Activated CD8-positive, alpha-beta memory T cell treated with anti-CD3 and anti-CD28 coated beads for 4 hours (primary cell): Measurements from ENCODE around the gene F8A1.
"Not testable (repeated sequence)": the region's sequence is repeated elsewhere in the genome, so short reads cannot be mapped to it uniquely, and the experiment has no call there.

ENCODE experiments used
- DNase-seq, 2 donors: peaks; one replicate each; pipeline ENCODE4 v3.0.0-alpha.2; 2020; ENCODE audit warnings: low read depth in 2 of 2

The F8A1 gene

GRCh38 chrX:154886069-154886788 is at the start of gene F8A1:
Gene F8A1, plus strand, starts transcription at chrX:154886355. Its CDS starts 20 bp downstream, at chrX:154886375.
- DNase-seq, result peak in 1 of 2 donors; percentile 1

DNA sequence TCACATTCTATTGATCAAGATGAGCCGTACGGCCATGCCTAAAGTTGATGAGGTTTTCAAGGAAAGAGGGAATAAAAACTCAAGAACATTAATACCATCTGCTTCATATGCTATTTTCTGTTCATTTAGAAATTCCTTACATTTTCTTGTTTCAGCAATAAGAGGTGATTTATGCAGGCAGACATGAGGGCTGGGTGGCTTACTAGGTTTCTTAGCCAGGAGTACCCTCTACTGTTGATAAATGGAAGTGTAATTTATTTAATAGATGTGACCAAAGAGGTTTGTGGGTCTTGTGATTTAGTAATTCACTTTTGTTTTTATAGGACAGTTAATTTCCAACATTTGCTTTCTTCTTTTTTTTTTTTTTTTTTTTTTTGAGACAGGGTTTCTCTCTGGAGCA is 45.3 kb upstream of the F8A1 start:
- DNase-seq, result no peak

DNA sequence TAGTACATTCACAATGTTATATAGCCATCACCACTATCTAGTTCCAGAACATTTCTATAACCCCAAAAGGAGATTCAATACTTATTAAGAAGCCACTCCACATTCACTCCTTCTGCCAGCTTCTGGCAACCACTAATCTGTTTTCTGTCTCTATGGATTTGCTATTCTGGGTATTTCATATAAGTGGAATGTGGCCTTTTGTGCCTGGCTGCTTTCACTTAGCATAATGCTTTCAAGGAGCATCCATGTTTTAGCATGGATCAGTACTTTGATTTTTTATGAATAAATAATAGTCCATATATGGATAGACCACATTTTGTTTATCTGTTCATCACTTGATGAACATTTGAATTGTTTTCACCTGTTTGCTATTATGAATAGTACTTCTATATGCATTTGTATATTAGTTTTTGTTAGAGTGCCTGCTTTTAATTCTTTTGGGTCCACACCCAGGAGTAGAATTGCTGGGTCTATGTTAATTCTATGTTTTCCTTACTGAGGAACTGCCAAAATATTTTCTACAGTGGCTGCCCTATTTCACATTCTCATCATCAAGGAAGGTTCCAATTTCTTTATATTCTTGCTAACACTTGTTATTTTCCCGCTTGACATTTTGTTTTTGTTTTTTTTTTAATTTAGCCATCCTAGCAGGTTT is 35.1 kb upstream of the F8A1 start:
- DNase-seq, result no peak

DNA sequence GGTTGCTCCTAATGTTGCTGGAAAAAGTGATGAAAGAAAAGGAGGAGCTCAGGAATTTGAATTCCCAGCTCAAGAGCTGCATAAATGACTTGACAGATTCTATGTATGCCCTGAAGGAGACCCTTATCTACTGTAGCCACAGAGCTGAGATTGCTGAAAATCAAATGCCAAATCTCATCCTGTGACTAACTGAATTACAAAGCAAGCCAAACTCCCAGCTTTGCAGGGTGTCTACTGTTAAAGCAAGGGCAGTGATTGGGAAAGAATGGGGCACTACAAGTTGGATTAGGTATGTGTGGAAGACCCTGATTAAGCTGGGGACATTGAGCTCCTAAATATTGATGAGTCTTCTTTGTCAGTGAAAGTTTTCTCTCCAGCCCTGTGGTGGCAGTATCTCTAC is 30.9 kb upstream of the F8A1 start:
- no peak for DNase-seq

GRCh38 chrX:154868522-154868921 is 17.6 kb upstream of the F8A1 start:
- not testable (repeated sequence) for DNase-seq

GRCh38 chrX:154873329-154873728 is 12.8 kb upstream of the F8A1 start:
- DNase-seq, result no peak

DNA sequence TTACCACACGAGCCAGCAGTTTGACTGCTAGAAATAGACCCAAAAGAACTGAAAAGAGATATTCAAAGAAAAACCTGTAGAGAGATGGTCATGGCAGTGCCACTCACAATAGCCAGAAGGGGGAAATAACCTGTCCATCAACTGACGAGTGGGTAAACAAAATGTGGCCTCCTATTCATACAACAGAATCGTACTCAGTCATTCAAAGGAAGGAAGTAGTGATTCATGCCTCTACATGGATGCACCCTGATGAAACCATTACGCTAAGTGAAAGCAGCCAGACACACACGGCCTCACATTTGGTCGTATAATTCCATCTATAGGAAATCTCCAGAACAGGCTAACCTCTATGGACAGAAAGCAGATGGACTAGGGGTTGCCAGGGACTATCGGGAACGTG is 2.1 kb upstream of the F8A1 start:
- not testable (repeated sequence) for DNase-seq

DNA sequence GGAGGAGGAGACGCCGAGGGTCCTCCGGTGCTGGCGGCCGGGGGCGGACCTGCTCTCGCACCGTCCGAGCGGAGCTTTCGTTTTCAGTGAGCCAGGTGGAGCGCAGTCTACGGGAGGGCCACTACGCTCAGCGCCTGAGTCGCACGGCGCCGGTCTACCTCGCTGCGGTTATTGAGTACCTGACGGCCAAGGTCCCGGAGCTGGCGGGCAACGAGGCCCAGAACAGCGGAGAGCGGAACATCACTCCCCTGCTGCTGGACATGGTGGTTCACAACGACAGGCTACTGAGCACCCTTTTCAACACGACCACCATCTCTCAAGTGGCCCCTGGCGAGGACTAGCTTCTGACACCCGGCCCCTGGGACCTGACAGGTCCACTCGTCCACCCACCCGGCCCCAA is 1.1 kb upstream of the F8A1 start:
- not testable (repeated sequence) for DNase-seq

DNA sequence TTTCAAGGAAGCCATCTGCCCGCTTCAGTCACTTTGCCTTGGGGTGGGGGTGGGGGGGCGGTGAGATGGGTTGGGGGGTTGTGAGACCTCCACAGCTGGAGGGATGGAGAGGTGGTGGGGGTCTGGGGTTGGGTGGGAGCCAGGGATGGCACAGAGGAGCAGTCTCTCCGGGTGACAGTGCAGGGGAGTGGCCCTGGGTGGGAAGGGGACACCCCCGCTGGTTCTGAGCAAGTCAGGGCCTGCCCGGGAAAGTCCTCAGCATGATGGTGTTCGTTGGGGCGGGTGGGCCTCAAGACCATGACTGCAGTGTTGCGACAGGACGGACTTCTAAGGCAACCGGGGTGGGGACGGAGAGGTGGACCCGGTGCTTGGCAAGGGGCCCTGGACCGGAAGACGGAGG is 606 bp upstream of the F8A1 start:
- DNase-seq, result not testable (repeated sequence)

DNA sequence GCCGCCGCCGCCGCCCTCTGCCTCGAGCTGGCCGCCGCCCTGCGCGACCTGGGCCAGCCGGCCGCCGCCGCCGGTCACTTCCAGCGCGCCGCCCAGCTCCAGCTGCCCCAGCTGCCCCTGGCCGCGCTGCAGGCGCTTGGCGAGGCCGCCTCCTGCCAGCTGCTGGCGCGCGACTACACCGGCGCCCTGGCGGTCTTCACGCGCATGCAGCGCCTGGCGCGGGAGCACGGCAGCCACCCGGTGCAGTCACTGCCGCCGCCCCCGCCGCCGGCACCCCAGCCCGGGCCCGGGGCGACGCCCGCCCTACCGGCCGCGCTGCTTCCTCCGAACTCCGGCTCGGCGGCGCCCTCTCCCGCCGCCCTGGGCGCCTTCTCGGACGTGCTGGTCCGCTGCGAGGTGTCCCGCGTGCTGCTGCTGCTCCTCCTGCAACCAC is 650 bp downstream of the F8A1 start:
- DNase-seq, result not testable (repeated sequence)

DNA sequence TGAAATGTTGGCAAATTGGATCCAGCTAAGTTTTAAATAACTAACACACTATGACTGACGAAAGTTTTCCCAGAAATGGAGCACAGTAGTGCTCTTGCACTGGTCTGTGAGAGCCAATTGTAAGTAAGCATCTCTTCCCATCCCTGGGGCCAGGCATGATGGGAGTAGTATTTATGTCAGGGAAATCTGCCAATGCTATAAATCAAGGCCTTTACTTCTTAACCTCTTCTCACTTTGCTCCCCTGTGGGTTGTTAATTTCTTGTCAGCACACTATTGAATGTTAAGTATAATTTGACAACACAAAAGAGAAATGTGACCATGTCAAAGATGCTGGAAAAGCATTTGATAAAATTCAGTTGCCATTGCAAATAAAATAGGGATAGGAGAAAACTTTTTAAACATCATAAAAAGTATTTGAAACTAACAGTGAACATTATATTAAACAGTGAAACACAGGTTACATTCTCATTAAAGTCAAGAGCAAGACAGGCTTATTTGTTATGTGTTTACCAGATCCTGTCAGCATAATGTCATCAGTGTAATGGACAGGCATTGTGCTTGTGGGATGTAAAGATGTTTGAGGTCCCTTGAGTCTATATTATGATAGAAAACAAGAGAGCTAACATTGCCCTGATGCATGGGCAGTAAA is 5.0 kb downstream of the F8A1 start:
- DNase-seq, result no peak

GRCh38 chrX:154892296-154892695 is 6.1 kb downstream of the F8A1 start:
- DNase-seq, result no peak

- no peak for DNase-seq
These were observed 14.2 kb downstream of the F8A1 start for GRCh38 chrX:154900323-154900722.

DNA sequence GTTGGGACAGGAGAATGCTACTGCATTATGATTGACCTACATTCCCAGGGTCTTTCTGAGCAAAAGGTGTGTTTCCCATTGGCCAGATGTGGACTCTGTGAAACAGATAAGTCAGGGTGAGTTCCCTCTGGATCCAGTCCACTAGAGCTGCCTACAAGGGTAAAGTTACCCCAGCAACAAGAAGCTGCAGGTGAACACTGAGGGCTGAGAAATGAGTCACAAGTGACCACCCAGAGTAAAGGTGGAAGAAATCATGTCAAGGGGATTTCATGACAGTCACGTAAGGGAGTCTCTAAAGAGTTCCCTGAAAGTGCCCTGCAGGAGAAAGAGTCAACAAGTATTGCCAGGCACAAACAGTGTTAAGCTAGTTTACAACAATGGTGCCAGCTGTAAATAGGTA is 16.3 kb downstream of the F8A1 start:
- DNase-seq, result no peak

DNA sequence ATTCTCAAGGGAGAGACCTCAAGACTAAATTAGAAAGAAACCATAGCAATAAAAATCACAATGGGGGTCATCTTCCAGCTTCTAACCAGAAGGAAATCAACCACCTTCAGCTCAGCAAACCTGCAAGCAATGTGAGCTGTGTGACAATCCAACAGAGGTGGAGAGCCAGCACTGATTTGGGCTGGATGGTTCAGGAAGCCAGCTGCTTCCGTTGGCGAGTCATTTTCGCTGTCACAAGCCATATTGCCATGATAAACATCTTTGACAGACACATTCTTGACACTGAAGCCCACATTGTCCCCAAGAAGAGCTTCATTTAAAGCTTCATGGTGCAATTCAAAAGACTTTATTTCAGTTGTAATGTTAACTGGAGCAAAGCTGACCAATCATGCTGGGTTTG is 22.7 kb downstream of the F8A1 start:
- no peak for DNase-seq

DNA sequence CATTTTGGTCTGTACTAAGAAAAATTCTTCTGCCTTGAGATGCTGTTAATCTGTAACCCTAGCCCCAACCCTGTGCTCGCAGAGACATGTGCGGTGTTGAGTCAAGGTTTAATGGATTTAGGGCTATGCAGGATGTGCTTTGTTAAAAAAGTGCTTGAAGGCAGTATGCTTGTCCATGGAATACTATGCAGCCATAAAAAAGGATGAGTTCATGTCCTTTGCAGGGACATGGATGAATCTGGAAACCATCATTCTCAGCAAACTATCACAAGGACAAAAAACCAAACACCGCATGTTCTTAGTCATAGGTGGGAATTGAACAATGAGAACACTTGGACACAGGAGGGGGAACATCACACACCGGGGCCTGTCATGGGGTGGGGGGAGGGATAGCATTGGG is 23.9 kb downstream of the F8A1 start:
- not testable (repeated sequence) for DNase-seq

DNA sequence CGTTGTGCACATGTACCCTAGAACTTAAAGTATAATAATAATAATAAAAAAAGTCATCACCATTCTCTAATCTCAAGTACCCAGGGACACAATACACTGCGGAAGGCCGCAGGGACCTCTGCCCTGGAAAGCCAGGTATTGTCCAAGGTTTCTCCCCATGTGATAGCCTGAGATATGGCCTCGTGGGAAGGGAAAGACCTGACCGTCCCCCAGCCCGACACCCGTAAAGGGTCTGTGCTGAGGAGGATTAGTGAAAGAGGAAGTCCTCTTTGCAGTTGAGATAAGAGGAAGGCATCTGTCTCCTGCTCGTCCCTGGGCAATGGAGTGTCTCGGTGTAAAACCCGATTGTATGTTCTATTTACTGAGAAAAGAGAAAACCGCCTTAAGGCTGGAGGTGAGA is 24.4 kb downstream of the F8A1 start:
- DNase-seq, result not testable (repeated sequence)

DNA sequence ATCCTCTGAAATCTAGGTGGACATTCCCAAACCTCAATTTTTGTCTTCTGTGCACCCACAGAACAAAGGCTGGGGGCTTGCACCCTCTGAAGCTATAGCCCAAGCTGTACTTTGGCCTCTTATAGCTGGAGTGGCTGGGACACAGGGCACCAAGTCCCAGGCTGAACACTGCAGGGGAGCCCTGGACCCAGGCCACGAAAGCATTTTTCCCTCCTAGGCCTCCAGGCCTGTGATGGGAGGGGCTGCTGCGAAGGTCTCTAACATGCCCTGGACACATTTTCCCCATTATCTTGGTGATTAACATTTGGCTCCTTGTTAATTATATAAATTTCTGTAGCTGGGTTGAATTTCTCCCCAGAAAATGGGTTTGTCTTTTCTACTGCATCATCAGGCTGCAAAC is 27.9 kb downstream of the F8A1 start:
- DNase-seq, result no peak

DNA sequence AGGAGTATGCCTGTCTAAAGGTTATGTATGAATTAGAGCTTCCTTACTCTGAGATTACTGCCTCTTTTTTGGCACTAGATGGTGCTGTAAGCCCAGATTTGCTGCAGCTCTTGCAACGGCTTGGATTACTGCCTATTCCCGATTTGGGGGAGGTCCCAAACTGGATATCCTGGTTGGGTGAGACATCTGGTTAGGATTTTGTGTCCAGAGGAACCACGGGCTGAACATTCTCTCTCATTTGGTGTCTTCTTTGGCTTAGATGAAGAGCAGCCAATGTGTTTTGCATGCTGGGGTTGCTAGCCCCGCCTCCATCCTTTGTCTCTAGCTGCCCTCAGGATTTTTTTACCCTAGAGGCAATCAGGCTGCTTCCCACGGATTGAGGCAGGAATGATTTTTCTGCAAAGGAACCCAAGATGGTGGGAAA is 31.9 kb downstream of the F8A1 start:
- no peak for DNase-seq

- not testable (repeated sequence) for DNase-seq
These were observed 38.6 kb downstream of the F8A1 start for GRCh38 chrX:154924771-154925170.
